ENCODE data around the gene TMEM190.
A peak's percentile ranks its signal among the peaks of the same experiment; 100 is the strongest.

TMEM190 gene

GRCh38 chr19:55368701-55369563 is 7.7 kb upstream of the TMEM190 start:
- no peak overlapping the region for H3K27ac ChIP-seq
- no peak overlapping the region; the same call in 1 of the 2 replicates for H3K9ac ChIP-seq

GRCh38 chr19:55369653-55370304 is 6.8 kb upstream of the TMEM190 start:
- peaks cover 20% of the 10 kb centered on the region for H3K4me1 ChIP-seq
- H3K27me3 ChIP-seq, result peaks cover 74% of the 10 kb centered on the region
- no peaks in the 10 kb centered on the region for H3K36me3 ChIP-seq
- H4K20me1 ChIP-seq, result peaks cover 34% of the 10 kb centered on the region
- TF ChIP-seq Cebpa-rat (IDR thresholded peaks at IDR 0.05), result no peak
- peak overlapping the region; percentile 87 for H3K4me2 ChIP-seq
- H3K9me3 ChIP-seq, result no peaks in the 10 kb centered on the region
- H3K4me3 ChIP-seq, result peak overlapping the region; percentile 61
- H3K27ac ChIP-seq, result no peak overlapping the region
- no peak overlapping the region for H3K9ac ChIP-seq

More at GRCh38 chr19:55368701-55369563, 7.7 kb upstream of the TMEM190 start:
- no peaks in the 10 kb centered on the region for H3K9me3 ChIP-seq
- TF ChIP-seq Cebpa-rat (IDR thresholded peaks at IDR 0.05), result no peak
- no peaks in the 10 kb centered on the region for H3K36me3 ChIP-seq
- peak overlapping the region; percentile 61 for H3K4me3 ChIP-seq
- H3K4me2 ChIP-seq, result peak overlapping the region; percentile 80
- H3K4me1 ChIP-seq, result peaks cover 24% of the 10 kb centered on the region
- peaks cover 71% of the 10 kb centered on the region for H3K27me3 ChIP-seq
- peaks cover 34% of the 10 kb centered on the region for H4K20me1 ChIP-seq

DNA sequence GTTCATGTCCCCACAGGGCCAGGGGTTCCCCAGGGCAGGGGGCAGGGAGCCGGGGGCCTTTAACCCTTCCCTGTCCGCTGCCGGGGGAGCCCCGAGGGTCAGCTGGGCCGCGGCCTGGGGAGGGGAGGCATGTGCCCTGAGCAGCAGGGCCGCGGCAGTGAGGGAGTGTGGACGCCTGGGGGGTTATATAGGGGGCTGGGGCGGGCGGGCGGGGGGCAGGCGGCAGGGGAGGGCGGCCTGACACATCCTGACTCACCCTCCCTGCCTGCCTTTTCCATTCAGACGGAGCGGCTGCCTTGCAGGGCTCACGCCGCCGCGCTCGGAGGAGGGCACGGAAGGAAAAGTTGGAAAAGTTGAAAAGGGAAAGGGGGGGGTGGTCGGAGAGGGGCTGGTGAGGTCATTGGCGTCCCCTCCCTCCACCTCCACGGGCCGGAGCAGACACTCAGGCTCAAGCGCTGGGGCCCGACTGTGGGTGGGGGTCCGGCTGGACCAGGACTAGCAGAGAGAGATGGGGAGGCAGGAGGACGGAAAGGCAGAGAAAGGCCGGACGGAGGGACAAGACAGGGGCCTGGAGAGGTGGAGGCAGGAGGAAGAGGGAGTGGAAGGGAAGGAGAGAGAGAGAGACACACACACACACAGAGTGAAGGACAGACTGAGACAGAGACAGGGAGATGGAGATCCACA is 6.2 kb upstream of the TMEM190 start, which contains the start of gene IL11:
TSS of gene IL11 (minus strand) at position 159 of the 684 bp plus-strand sequence. CDS start at position 6, 153 bp downstream.
- H3K9ac ChIP-seq, result no peak within 1 kb of the TSS; the same call in 1 of the 2 replicates
- TF ChIP-seq Cebpa-rat (IDR thresholded peaks at IDR 0.05), result no peak
- H3K27ac ChIP-seq, result no peak within 1 kb of the TSS
- H3K9me3 ChIP-seq, result no peaks in the 10 kb centered on the region
- H3K27me3 ChIP-seq, result peaks cover 75% of the 10 kb centered on the region
- peak within 1 kb of the TSS; percentile 61 for H3K4me3 ChIP-seq
- peaks cover 20% of the 10 kb centered on the region for H3K4me1 ChIP-seq
- peak within 1 kb of the TSS; percentile 87 for H3K4me2 ChIP-seq
- H4K20me1 ChIP-seq, result peaks cover 34% of the 10 kb centered on the region
- no peaks in the 10 kb centered on the region for H3K36me3 ChIP-seq

DNA sequence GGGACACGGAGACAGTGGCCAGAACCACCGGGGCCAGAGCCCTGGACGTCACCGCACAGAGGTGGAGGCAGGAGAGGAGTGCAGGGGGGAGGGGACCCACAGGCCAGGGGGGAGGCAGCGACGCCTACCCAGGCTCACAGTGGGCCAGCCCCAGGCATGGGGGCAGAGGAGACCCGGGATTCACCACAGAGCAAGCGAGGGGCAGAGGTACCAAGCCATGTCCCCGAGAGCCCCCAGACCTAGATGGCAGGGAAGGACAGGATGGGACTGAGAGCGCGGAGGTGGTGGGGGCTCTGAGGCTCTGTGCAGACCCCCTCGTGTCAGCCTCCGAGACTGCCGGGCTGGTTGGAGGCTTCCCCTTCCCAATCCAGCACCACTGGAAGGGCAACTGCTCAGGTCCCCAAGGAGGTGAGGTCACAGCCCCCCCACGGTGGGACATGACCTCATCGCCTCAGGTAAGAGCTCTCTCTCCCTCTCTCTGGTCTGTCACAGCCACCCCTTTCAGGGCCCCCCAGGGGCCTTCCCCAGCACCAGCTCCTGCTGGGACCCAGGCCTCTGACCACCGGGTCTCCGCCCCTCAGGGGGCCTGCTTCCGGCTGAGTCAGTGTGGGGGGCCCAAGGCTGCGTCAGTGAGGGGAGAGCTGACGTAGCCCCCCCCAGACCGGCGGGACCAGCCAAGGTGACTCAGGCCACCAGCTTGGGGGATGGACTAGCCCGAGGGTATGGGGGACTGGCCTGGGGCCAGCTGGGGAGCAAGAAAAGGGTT is 4.1 kb upstream of the TMEM190 start:
- no peak for TF ChIP-seq Cebpa-rat (IDR thresholded peaks at IDR 0.05)
- H4K20me1 ChIP-seq, result peaks cover 34% of the 10 kb centered on the region
- no peak overlapping the region for H3K27ac ChIP-seq
- H3K4me2 ChIP-seq, result peak overlapping the region; percentile 39
- H3K36me3 ChIP-seq, result no peaks in the 10 kb centered on the region
- no peak overlapping the region for H3K9ac ChIP-seq
- peaks cover 84% of the 10 kb centered on the region for H3K27me3 ChIP-seq
- no peaks in the 10 kb centered on the region for H3K9me3 ChIP-seq
- no peak overlapping the region for H3K4me3 ChIP-seq
- peaks cover 20% of the 10 kb centered on the region for H3K4me1 ChIP-seq

GRCh38 chr19:55373306-55373992 is 3.2 kb upstream of the TMEM190 start:
- peaks cover 79% of the 10 kb centered on the region for H3K27me3 ChIP-seq
- H3K4me1 ChIP-seq, result peaks cover 20% of the 10 kb centered on the region
- H3K36me3 ChIP-seq, result no peaks in the 10 kb centered on the region
- no peak overlapping the region for H3K4me2 ChIP-seq
- TF ChIP-seq Cebpa-rat (IDR thresholded peaks at IDR 0.05), result no peak
- no peaks in the 10 kb centered on the region for H3K9me3 ChIP-seq
- H3K9ac ChIP-seq, result no peak overlapping the region
- H3K27ac ChIP-seq, result no peak overlapping the region
- H3K4me3 ChIP-seq, result no peak overlapping the region
- peaks cover 31% of the 10 kb centered on the region for H4K20me1 ChIP-seq

- Histone ChIP-seq H3K36me3 (no peaks in the 10 kb centered on the region), H3K4me2 (no peak overlapping the region), H3K4me1 (peaks cover 16% of the 10 kb centered on the region), H3K4me3 (no peak overlapping the region), H3K9me3 (no peaks in the 10 kb centered on the region), H3K27me3 (peaks cover 72% of the 10 kb centered on the region), H3K9ac (no peak overlapping the region), H4K20me1 (peaks cover 24% of the 10 kb centered on the region), H3K27ac (no peak overlapping the region)
- TF ChIP-seq Cebpa-rat (IDR thresholded peaks at IDR 0.05), result no peak
These were observed 2.5 kb upstream of the TMEM190 start for GRCh38 chr19:55373993-55374757.

- H3K36me3 ChIP-seq, result no peaks in the 10 kb centered on the region
- H3K4me2 ChIP-seq, result no peak overlapping the region
- TF ChIP-seq Cebpa-rat (IDR thresholded peaks at IDR 0.05), result no peak
- no peaks in the 10 kb centered on the region for H3K9me3 ChIP-seq
- H4K20me1 ChIP-seq, result peaks cover 4% of the 10 kb centered on the region; the same call in 1 of the 2 replicates
- no peak overlapping the region for H3K9ac ChIP-seq
- no peak overlapping the region for H3K4me3 ChIP-seq
- H3K4me1 ChIP-seq, result peaks cover 16% of the 10 kb centered on the region
- peaks cover 39% of the 10 kb centered on the region for H3K27me3 ChIP-seq
- no peak overlapping the region for H3K27ac ChIP-seq
These were observed 918 bp downstream of the TMEM190 start for GRCh38 chr19:55377356-55378131.

DNA sequence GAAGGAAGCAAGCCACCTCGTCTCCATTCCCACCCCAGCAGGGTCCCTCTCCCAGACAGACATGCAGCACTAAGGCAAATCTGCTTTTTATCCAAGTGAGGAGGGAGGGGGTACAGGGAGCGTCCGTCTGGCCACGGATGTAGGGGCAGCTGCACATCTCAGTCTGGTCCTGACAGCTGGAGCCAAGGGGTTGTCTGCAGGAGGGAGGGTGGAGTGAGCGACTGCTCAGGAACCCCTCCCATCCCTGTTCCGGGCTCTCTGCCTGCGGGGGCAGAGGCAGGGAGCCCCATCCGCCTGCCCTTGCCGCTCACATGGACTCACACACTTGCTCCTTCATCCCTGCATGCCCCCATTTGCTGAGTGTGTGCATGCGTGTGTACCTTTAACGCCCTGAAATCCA is 2.5 kb downstream of the TMEM190 start:
- H3K27ac ChIP-seq, result no peak overlapping the region
- H3K9ac ChIP-seq, result no peak overlapping the region
- H3K27me3 ChIP-seq, result peaks cover 25% of the 10 kb centered on the region
- no peak overlapping the region for H3K4me3 ChIP-seq
- H3K36me3 ChIP-seq, result no peaks in the 10 kb centered on the region
- no peaks in the 10 kb centered on the region for H3K9me3 ChIP-seq
- H4K20me1 ChIP-seq, result no peaks in the 10 kb centered on the region
- TF ChIP-seq Cebpa-rat (IDR thresholded peaks at IDR 0.05), result no peak
- no peak overlapping the region for H3K4me2 ChIP-seq
- peaks cover 22% of the 10 kb centered on the region for H3K4me1 ChIP-seq

Measured in BLaER1 (cell line).